ENCODE results near the gene KCTD10.

The KCTD10 gene

DNA sequence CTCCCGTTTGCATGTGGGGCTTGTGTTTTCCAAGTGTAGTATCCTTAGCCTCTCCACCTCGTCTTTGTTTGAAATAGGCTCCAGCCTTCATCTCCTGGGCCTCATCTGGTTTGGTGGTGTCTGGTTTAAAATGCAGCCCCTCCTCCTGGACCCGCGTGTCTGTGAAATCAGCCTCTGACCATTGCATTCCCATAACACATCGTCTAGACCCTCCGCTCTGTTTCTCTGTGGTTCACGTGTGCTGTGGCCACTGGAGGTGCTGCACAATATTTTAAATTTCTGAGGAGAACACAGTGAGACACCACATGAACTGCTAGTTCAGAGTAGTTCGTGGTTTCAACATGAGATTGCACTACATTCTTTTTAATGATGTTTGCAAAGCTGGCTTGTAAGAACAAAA lies 36.0 kb upstream of the KCTD10 start:
- no peak overlapping the region for H3K4me3 ChIP-seq (replicated peaks; ENCODE audit: low read depth, low read length)
- no peak for DNase-seq (ENCODE audit: extremely low read depth, insufficient read length)
- peaks cover 26% of the 10 kb centered on the region for H3K36me3 ChIP-seq (ENCODE audit: control insufficient read depth, insufficient read depth, low read length)
- TF ChIP-seq, protein P1, sequence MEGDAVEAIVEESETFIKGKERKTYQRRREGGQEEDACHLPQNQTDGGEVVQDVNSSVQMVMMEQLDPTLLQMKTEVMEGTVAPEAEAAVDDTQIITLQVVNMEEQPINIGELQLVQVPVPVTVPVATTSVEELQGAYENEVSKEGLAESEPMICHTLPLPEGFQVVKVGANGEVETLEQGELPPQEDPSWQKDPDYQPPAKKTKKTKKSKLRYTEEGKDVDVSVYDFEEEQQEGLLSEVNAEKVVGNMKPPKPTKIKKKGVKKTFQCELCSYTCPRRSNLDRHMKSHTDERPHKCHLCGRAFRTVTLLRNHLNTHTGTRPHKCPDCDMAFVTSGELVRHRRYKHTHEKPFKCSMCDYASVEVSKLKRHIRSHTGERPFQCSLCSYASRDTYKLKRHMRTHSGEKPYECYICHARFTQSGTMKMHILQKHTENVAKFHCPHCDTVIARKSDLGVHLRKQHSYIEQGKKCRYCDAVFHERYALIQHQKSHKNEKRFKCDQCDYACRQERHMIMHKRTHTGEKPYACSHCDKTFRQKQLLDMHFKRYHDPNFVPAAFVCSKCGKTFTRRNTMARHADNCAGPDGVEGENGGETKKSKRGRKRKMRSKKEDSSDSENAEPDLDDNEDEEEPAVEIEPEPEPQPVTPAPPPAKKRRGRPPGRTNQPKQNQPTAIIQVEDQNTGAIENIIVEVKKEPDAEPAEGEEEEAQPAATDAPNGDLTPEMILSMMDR (IDR thresholded peaks at IDR 0.05; ENCODE audit: insufficient read depth, low read length, poor library complexity, severe bottlenecking), result no peak
- H3K27me3 ChIP-seq (replicated peaks; ENCODE audit: control insufficient read depth, insufficient read depth, low read length), result no peaks in the 10 kb centered on the region

DNA sequence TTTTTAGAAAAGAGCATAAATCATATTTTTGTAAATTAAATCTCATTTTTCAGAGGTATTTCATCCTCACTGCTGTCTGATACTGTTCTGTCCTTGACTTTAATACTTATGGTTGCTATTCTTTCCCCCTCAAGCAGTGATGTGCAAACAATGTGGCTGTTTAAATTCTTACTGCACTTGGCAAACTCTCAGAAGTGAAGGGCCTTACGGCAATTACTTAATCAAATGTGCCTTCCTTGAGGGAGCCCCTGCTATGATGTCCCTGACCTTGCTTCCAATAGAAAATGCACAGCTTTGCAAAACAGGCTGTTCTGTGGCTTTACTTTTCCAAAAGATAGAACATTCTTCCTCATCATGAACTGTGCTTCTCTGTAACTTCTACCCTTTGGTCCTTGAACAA lies 35.5 kb upstream of the KCTD10 start:
- DNase-seq (ENCODE audit: extremely low read depth, insufficient read length), result no peak
- H3K4me3 ChIP-seq (replicated peaks; ENCODE audit: low read depth, low read length), result no peak overlapping the region
- TF ChIP-seq, protein P1 (IDR thresholded peaks at IDR 0.05; ENCODE audit: insufficient read depth, low read length, poor library complexity, severe bottlenecking), result no peak
- H3K36me3 ChIP-seq (ENCODE audit: control insufficient read depth, insufficient read depth, low read length), result peaks cover 27% of the 10 kb centered on the region
- no peaks in the 10 kb centered on the region for H3K27me3 ChIP-seq (replicated peaks; ENCODE audit: control insufficient read depth, insufficient read depth, low read length)

DNA sequence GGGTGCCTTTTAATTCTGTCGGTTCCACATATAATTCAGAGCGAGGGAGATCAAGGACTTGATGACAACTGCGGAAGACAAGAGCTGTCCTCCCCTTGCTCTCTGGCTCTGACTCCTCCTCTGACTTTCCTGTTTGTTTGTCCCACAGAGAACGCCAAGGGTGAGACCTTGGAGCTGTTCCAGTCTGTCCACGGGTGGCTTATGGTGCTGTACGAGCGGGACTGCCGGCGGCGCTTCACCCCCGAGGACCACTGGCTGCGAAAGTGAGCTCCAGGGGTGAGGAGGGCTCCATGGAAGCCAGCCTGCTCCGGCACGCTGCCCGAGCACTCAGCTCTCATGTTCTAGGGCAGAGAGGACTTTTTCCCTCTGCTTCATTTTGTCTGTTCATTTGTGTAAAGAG lies 33.1 kb upstream of the KCTD10 start:
- TF ChIP-seq, protein P1 (IDR thresholded peaks at IDR 0.05; ENCODE audit: insufficient read depth, low read length, poor library complexity, severe bottlenecking), result no peak
- Histone ChIP-seq H3K4me3 (replicated peaks; ENCODE audit: low read depth, low read length) (no peak overlapping the region), H3K36me3 (ENCODE audit: control insufficient read depth, insufficient read depth, low read length) (peaks cover 28% of the 10 kb centered on the region), H3K27me3 (replicated peaks; ENCODE audit: control insufficient read depth, insufficient read depth, low read length) (no peaks in the 10 kb centered on the region)
- DNase-seq (ENCODE audit: extremely low read depth, insufficient read length), result no peak

DNA sequence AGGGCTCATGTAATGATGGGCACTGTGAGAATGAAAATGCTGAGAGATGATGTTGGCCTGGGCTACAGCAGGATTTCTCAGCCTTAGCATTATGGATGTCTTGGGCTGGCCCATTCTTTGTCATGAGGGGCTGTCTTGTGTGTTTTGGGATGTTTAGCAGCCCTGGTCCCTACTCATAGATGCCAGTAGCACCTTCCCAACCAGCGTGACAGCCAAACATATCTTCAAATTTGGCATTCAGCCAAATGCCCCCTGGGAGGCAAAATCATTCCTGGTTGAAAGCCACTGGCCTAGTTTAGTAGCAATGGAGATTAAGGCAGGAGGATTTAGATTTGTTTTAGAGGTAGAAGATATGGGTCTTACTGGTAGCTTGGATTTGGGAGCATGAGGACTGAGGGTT lies 27.0 kb upstream of the KCTD10 start:
- no peak overlapping the region for H3K4me3 ChIP-seq (replicated peaks; ENCODE audit: low read depth, low read length)
- H3K36me3 ChIP-seq (ENCODE audit: control insufficient read depth, insufficient read depth, low read length), result peaks cover 39% of the 10 kb centered on the region
- no peaks in the 10 kb centered on the region for H3K27me3 ChIP-seq (replicated peaks; ENCODE audit: control insufficient read depth, insufficient read depth, low read length)
- DNase-seq (ENCODE audit: extremely low read depth, insufficient read length), result no peak
- TF ChIP-seq, protein P1 (IDR thresholded peaks at IDR 0.05; ENCODE audit: insufficient read depth, low read length, poor library complexity, severe bottlenecking), result no peak

DNA sequence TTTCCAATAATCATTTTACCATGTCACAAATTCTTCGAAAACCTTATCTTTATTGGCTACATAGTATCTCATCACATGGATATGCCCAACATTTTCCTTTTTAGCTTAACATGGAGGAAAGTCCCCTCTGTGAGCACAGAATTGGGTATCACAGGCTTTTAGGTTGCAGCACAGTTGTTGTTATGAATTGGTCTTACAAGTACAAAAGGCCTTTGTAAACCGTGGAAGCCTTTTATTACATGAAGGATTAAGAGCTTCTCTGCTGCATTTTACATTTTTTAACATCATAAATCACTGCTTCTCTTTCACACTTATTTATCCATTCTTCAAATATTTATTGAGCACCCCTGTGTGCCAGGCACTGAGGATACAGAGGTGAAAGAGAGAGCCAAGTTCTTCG lies 26.5 kb upstream of the KCTD10 start:
- H3K4me3 ChIP-seq (replicated peaks; ENCODE audit: low read depth, low read length), result no peak overlapping the region
- TF ChIP-seq, protein P1 (IDR thresholded peaks at IDR 0.05; ENCODE audit: insufficient read depth, low read length, poor library complexity, severe bottlenecking), result no peak
- H3K36me3 ChIP-seq (ENCODE audit: control insufficient read depth, insufficient read depth, low read length), result peaks cover 39% of the 10 kb centered on the region
- no peaks in the 10 kb centered on the region for H3K27me3 ChIP-seq (replicated peaks; ENCODE audit: control insufficient read depth, insufficient read depth, low read length)
- no peak for DNase-seq (ENCODE audit: extremely low read depth, insufficient read length)

DNA sequence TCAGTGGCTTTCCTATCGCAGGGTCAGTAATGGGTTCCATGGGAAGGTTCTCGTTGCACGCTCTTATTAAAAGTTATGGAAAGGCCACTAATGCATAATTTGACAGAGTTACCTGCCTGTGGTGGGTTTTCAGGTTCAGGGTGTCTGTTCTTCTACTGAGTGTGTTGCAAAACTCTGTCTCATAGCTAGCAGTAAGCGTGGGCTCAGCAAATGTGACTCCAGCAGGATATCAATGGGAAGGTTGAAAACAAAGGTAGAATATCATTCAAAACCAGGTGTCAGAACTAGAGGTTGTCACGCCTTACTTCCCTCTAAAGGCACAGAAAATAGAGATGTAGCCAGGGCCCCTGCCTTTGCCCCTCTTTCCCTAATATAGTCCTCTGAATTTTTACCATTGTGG lies 25.2 kb upstream of the KCTD10 start:
- TF ChIP-seq, protein P1 (IDR thresholded peaks at IDR 0.05; ENCODE audit: insufficient read depth, low read length, poor library complexity, severe bottlenecking), result no peak
- Histone ChIP-seq H3K36me3 (ENCODE audit: control insufficient read depth, insufficient read depth, low read length) (peaks cover 32% of the 10 kb centered on the region), H3K27me3 (replicated peaks; ENCODE audit: control insufficient read depth, insufficient read depth, low read length) (no peaks in the 10 kb centered on the region), H3K4me3 (replicated peaks; ENCODE audit: low read depth, low read length) (no peak overlapping the region)
- no peak for DNase-seq (ENCODE audit: extremely low read depth, insufficient read length)
